ENCODE results near the gene TMEM117.
"Not testable (repeated sequence)": the region's sequence is repeated elsewhere in the genome, so short reads cannot be mapped to it uniquely, and the experiment has no call there.

The TMEM117 gene

GRCh38 chr12:44025499-44025898 lies 189.6 kb downstream of the TMEM117 start:
- DNase-seq (ENCODE audit: low spot score), result no peak

GRCh38 chr12:44026046-44026445 lies 190.2 kb downstream of the TMEM117 start:
- no peak for DNase-seq (ENCODE audit: low spot score)

GRCh38 chr12:44026926-44027325 lies 191.0 kb downstream of the TMEM117 start:
- DNase-seq (ENCODE audit: low spot score), result not testable (repeated sequence)

GRCh38 chr12:44029194-44029593 lies 193.3 kb downstream of the TMEM117 start:
- no peak for DNase-seq (ENCODE audit: low spot score)

- no peak for DNase-seq (ENCODE audit: low spot score)
Measured at GRCh38 chr12:44031472-44032185, 195.7 kb downstream of the TMEM117 start.

- no peak for DNase-seq (ENCODE audit: low spot score)
Measured at GRCh38 chr12:44034906-44035305, 199.0 kb downstream of the TMEM117 start.

- DNase-seq (ENCODE audit: low spot score), result no peak
Measured at GRCh38 chr12:44036875-44037443, 201.1 kb downstream of the TMEM117 start.

GRCh38 chr12:44038411-44038810 lies 202.5 kb downstream of the TMEM117 start:
- DNase-seq (ENCODE audit: low spot score), result no peak

- not testable (repeated sequence) for DNase-seq (ENCODE audit: low spot score)
Measured at GRCh38 chr12:44044491-44044890, 208.6 kb downstream of the TMEM117 start.

GRCh38 chr12:44046732-44047417 lies 211.0 kb downstream of the TMEM117 start:
- DNase-seq (ENCODE audit: low spot score), result no peak

- DNase-seq (ENCODE audit: low spot score), result no peak
Measured at GRCh38 chr12:44052554-44052953, 216.7 kb downstream of the TMEM117 start.

GRCh38 chr12:44053549-44054127 lies 217.8 kb downstream of the TMEM117 start:
- no peak for DNase-seq (ENCODE audit: low spot score)

- DNase-seq (ENCODE audit: low spot score), result no peak
Measured at GRCh38 chr12:44054281-44054680, 218.4 kb downstream of the TMEM117 start.

- no peak for DNase-seq (ENCODE audit: low spot score)
Measured at GRCh38 chr12:44058366-44058765, 222.5 kb downstream of the TMEM117 start.

GRCh38 chr12:44059476-44059875 lies 223.6 kb downstream of the TMEM117 start:
- DNase-seq (ENCODE audit: low spot score), result no peak

- no peak for DNase-seq (ENCODE audit: low spot score)
Measured at GRCh38 chr12:44063671-44064070, 227.8 kb downstream of the TMEM117 start.

- DNase-seq (ENCODE audit: low spot score), result no peak
Measured at GRCh38 chr12:44076871-44077270, 241.0 kb downstream of the TMEM117 start.

- DNase-seq (ENCODE audit: low spot score), result no peak
Measured at GRCh38 chr12:44077294-44077693, 241.4 kb downstream of the TMEM117 start.

GRCh38 chr12:44078273-44078672 lies 242.4 kb downstream of the TMEM117 start:
- DNase-seq (ENCODE audit: low spot score), result peak; percentile 8

GRCh38 chr12:44088647-44089046 lies 252.8 kb downstream of the TMEM117 start:
- DNase-seq (ENCODE audit: low spot score), result no peak

GRCh38 chr12:44091948-44092606 lies 256.2 kb downstream of the TMEM117 start:
- no peak for DNase-seq (ENCODE audit: low spot score)

GRCh38 chr12:44098786-44099185 lies 262.9 kb downstream of the TMEM117 start:
- DNase-seq (ENCODE audit: low spot score), result no peak

All from HuH-7 (cell line).